Gastrocnemius medialis (tissue), 4 donors: ENCODE measurements around the gene TMEM115.

ENCODE experiments used
- CTCF ChIP-seq, 5 experiments: fragments of 450-650 bp in 3 of 5; fragments of 200-600 bp in 2 of 5; sonication (generic) in 2 of 5; IDR thresholded peaks in 4 of 5; conservative IDR thresholded peaks in 1 of 5; 1 replicate in 4 of 5; 2 replicates in 1 of 5; pipeline ENCODE4 v1.5.1; 2016 to 2019; ENCODE audit warnings: antibody characterized with exemption in 5 of 5, mild to moderate bottlenecking in 3 of 5, moderate library complexity in 3 of 5
- POLR2A ChIP-seq, 2 donors: fragments of 450-650 bp; IDR thresholded peaks; one replicate each; pipeline ENCODE4 v1.6.1; 2017; ENCODE audit warnings: antibody characterized with exemption in 2 of 2, mild to moderate bottlenecking in 2 of 2, moderate library complexity in 2 of 2

GRCh38 chr3:50358355-50358910 is 888 bp downstream of the TMEM115 start:
- TF ChIP-seq CTCF (IDR thresholded peaks at IDR 0.05 in 4 of 5, conservative IDR thresholded peaks at IDR 0.05 in 1 of 5) (no peak), POLR2A (IDR thresholded peaks at IDR 0.05) (no peak)
